NB4 (cell line): ENCODE results near the gene NFYB.
"Not testable (repeated sequence)": the region's sequence is repeated elsewhere in the genome, so short reads cannot be mapped to it uniquely, and the experiment has no call there.

ENCODE experiments used
- DNase-seq: peaks from one replicate; pipeline ENCODE4 v3.0.0; 2010; ENCODE audit warnings: low read depth
- H3K4me3 ChIP-seq: one replicate; pipeline ENCODE4 v1.5.1; 2011; ENCODE audit warnings: mild to moderate bottlenecking, low read depth, low read length, moderate library complexity
- CTCF ChIP-seq: IDR thresholded peaks from one replicate; pipeline ENCODE4 v1.5.1; 2012; ENCODE audit warnings: low read depth, low read length
- MYC ChIP-seq: IDR thresholded peaks from 2 replicates; pipeline ENCODE4 v1.6.1; 2011; ENCODE audit warnings: low read depth, low read length
- POLR2A ChIP-seq: IDR thresholded peaks from 2 replicates; pipeline ENCODE4 v1.6.1; 2011; ENCODE audit warnings: mild to moderate bottlenecking; ENCODE audit not compliant: insufficient read length; ENCODE audit errors: extremely low read depth
- TF ChIP-seq, protein P1 (sequence below): IDR thresholded peaks from 2 replicates; pipeline ENCODE4 v1.6.1; 2011; ENCODE audit warnings: low read depth, low read length

The NFYB gene

DNA sequence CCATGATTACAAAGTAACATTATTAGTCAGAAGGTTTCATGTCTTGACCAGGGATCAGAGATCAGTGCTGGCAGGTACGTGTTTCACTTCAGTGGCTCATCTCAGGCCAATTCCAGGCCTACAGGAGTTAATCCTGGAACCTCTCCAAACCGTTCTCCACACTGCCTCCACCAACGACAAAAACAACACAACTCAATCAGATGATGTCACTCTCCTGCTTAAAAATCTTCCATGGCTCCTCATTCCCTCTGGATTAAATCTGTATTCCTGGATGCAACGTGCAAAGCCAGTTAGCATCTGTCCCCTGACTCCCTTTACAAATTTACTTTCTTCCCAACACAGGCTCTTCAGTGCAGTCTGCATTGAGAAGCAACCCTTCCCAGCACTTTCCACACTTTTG, 43.3 kb upstream of the NFYB start:
- H3K4me3 ChIP-seq, result no peak overlapping the region
- DNase-seq, result no peak
- TF ChIP-seq POLR2A, result no peak
- TF ChIP-seq, protein P1, sequence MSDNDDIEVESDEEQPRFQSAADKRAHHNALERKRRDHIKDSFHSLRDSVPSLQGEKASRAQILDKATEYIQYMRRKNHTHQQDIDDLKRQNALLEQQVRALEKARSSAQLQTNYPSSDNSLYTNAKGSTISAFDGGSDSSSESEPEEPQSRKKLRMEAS, result no peak
- no peak for TF ChIP-seq MYC
- TF ChIP-seq CTCF, result no peak

- DNase-seq, result no peak
Measured at GRCh38 chr12:104180374-104180773, 42.4 kb upstream of the NFYB start.

DNA sequence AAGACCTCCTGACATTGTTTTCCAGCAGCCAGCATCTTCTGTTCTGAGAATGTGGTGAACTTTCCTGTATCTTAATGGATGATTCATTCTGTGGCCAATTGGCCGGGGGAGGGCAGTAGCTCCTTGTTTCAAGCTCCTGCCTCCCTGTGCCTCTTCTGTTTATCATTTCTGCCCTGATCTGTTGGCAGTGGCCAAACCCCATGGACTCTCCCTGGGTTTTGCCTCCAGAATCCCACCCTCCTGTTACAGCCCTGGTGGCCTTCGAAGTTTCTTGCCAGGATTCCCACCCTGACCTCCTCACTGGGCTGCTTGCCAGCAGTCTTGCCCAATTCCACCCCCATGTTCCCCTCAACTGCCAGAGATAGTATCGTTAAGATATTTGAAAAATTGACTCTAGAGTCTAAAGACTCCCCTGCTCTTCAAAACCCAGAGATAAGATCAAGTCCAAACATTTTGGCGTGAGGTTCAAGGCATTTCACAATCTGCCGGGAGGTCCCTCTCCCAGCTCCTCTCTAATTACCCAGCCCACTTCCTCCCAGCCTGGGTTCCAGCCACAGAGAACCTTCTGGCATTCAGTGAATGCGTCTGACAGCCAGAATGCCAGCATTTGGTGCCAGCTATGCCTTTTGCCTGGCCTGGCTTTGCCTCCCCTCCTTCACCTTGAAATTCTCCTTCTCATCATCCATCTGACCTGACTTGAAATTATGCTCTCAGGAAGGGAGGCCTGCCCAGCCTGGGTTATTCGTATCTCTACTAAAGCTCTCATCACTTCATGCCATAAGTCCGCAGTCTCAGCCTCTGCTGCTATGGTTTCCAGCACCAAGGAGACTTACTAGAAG, 39.9 kb upstream of the NFYB start:
- TF ChIP-seq MYC, result peak; percentile 68
- TF ChIP-seq POLR2A, result no peak
- peak; percentile 45 for TF ChIP-seq CTCF
- TF ChIP-seq, protein P1, result peak; percentile 18; the same call in 1 of the 2 replicates
- DNase-seq, result peak; percentile 98
- H3K4me3 ChIP-seq, result peak overlapping the region; percentile 43

More at GRCh38 chr12:104180374-104180773, 42.4 kb upstream of the NFYB start:
- TF ChIP-seq CTCF (no peak), MYC (no peak), POLR2A (no peak)
- TF ChIP-seq, protein P1, result no peak
- H3K4me3 ChIP-seq, result no peak overlapping the region

GRCh38 chr12:104177336-104177662, 39.3 kb upstream of the NFYB start:
- TF ChIP-seq, protein P1, result no peak
- TF ChIP-seq CTCF, result no peak
- TF ChIP-seq MYC, result no peak
- TF ChIP-seq POLR2A, result no peak
- DNase-seq, result no peak
- H3K4me3 ChIP-seq, result peak overlapping the region; percentile 43

GRCh38 chr12:104175726-104176247, 37.8 kb upstream of the NFYB start:
- H3K4me3 ChIP-seq, result no peak overlapping the region
- TF ChIP-seq POLR2A, result no peak
- no peak for TF ChIP-seq MYC
- TF ChIP-seq, protein P1, result no peak
- TF ChIP-seq CTCF, result no peak
- DNase-seq, result peak; percentile 61

- not testable (repeated sequence) for H3K4me3 ChIP-seq, DNase-seq
Measured at GRCh38 chr12:104173804-104174203, 35.8 kb upstream of the NFYB start.
